Measurements from ENCODE around the gene DUSP16.

DNA sequence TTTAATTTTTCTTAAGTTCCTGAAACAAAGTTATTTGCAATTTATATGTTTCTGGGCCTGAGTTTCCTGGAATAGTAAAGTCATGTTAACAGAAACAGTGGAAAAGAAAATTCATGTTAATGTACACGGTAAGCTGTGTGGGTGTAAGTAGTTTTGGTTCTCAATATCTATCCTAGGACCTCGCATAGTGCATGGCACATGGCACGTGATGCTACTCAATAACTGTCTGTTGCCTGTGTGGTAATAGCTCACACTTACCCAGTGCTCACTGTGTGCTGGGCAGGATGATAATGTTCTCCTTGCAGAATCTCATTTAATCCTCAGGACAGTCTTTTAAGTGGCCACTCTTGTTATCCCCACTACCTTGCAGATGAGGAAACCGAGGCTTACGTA is 100.7 kb downstream of the DUSP16 start:
- TF ChIP-seq POLR2A (IDR thresholded peaks at IDR 0.05; ENCODE audit: low read length), result no peak
- no peak for TF ChIP-seq MAX (IDR thresholded peaks at IDR 0.05)
- TF ChIP-seq RCOR1 (IDR thresholded peaks at IDR 0.05; ENCODE audit: low read depth, low read length), result no peak
- TF ChIP-seq CTCF (IDR thresholded peaks at IDR 0.05), result no peak
- no peak for TF ChIP-seq ESRRA (IDR thresholded peaks at IDR 0.05; ENCODE audit: borderline replicate concordance, low read length)
- no peak for TF ChIP-seq RNF2 (IDR thresholded peaks at IDR 0.05; ENCODE audit: borderline replicate concordance, low read depth)

Measured in A549 (cell line).